GM12878 (cell line): Measurements from ENCODE around the gene PPIB. TPM values are rescaled to one million over a fixed set of nuclear protein-coding genes. Genes with fewer than 3 reads are reported as not detected.

Experiments used
- ATAC-seq: fragments of 200-7000 bp; cut with Tn5 transposase; 3 replicates; pipeline ENCODE4 v1.9.1; 2020; ENCODE audit warnings: mild to moderate bottlenecking, moderate library complexity
- BruUV-seq: library from RNA; stranded (reverse); fragments of 400-500 nt; replicated peaks from 2 replicates; lab custom pipeline; 2021; lab: Mats Ljungman, UMichigan
- CTCF ChIA-PET: fragments of 300-600 bp; sonication (Branson Sonifier 250); formaldehyde crosslinking; extraction: SDS; loops from one replicate; lab custom pipeline; 2021; ENCODE audit warnings: inconsistent platforms; lab: Yijun Ruan, JAX
- POLR2A ChIA-PET: fragments of 350-600 bp; formaldehyde crosslinking; extraction: SDS; loops from one replicate; lab custom pipeline; 2021; ENCODE audit warnings: inconsistent platforms; lab: Charles Lee
- RAD21 ChIA-PET: fragments of 300-600 bp; sonication (Branson Sonifier 250); formaldehyde crosslinking; loops from one replicate; lab custom pipeline; 2023; ENCODE audit warnings: antibody characterized with exemption; ENCODE audit not compliant: unreplicated experiment; lab: Charles Lee
- SMC1A ChIA-PET: fragments of 300-600 bp; sonication (Branson Sonifier 250); formaldehyde crosslinking; loops from one replicate; lab custom pipeline; 2023; ENCODE audit not compliant: unreplicated experiment, uncharacterized antibody; lab: Charles Lee
- DNase-seq: peaks from one replicate; pipeline ENCODE4 v3.0.0-alpha.2; 2011; ENCODE audit warnings: low read depth, low spot score
- FAIRE-seq: peaks from 3 replicates; lab custom pipeline; 2011; peaks lifted over from hg19 to GRCh38; lab: Jason Lieb, UNC
- H2AFZ ChIP-seq: 2 replicates; pipeline ENCODE4 v1.6.0; 2011; ENCODE audit warnings: low read depth, low read length, control low read depth; ENCODE audit not compliant: control insufficient read depth
- H3K27ac ChIP-seq: 2 replicates; pipeline ENCODE4 v1.5.1; 2011; ENCODE audit warnings: control low read depth; ENCODE audit not compliant: control insufficient read depth, insufficient read depth
- H3K27me3 ChIP-seq, 2 experiments: replicated peaks in 1 of 2; 2 replicates each; pipeline versions ENCODE4 v1.6.0 to v1.6.1; 2011; ENCODE audit warnings: low read length in 1 of 2; ENCODE audit not compliant: control insufficient read depth in 2 of 2, insufficient read depth in 2 of 2
- H3K36me3 ChIP-seq, 2 experiments: 2 replicates each; pipeline ENCODE4 v1.5.1; 2011; ENCODE audit warnings: low read length in 1 of 2; ENCODE audit not compliant: control insufficient read depth in 2 of 2, insufficient read depth in 2 of 2
- H3K4me1 ChIP-seq: 2 replicates; pipeline ENCODE4 v1.6.1; 2011; ENCODE audit warnings: mild to moderate bottlenecking, low read length, moderate library complexity, mixed read lengths; ENCODE audit not compliant: control insufficient read depth, insufficient read depth
- H3K4me2 ChIP-seq: 2 replicates; pipeline ENCODE4 v1.6.0; 2011; ENCODE audit warnings: control low read depth; ENCODE audit not compliant: control insufficient read depth, insufficient read depth
- H3K4me3 ChIP-seq: fragments of 200-600 bp; sonication (generic); 2 replicates; pipeline ENCODE4 v1.5.1; 2016
- H3K79me2 ChIP-seq: 2 replicates; pipeline ENCODE4 v1.6.0; 2011; ENCODE audit warnings: low read length; ENCODE audit not compliant: control insufficient read depth, insufficient read depth
- H3K9ac ChIP-seq: 2 replicates; pipeline ENCODE4 v1.8.0; 2011; ENCODE audit warnings: low read length, control low read depth, mixed read lengths; ENCODE audit not compliant: control insufficient read depth, insufficient read depth
- H3K9me3 ChIP-seq: replicated peaks from 3 replicates; pipeline ENCODE4 v1.5.1; 2011; ENCODE audit warnings: mild to moderate bottlenecking, low read length; ENCODE audit not compliant: control insufficient read depth, insufficient read depth
- H4K20me1 ChIP-seq: 2 replicates; pipeline ENCODE4 v1.6.0; 2011; ENCODE audit not compliant: control insufficient read depth, insufficient read depth
- ETV6 ChIP-seq, 2 experiments: fragments of 450-650 bp in 1 of 2; IDR thresholded peaks in 1 of 2; conservative IDR thresholded peaks in 1 of 2; 2 replicates each; pipeline ENCODE4 v1.6.1; 2014; ENCODE audit warnings: antibody characterized with exemption in 1 of 2, borderline replicate concordance in 1 of 2, low read depth in 1 of 2, mild to moderate bottlenecking in 1 of 2, moderate library complexity in 1 of 2
- HCFC1 ChIP-seq: fragments of 150-350 bp; IDR thresholded peaks from 2 replicates; pipeline ENCODE4 v1.6.1; 2014; ENCODE audit warnings: low read length
- LARP7 ChIP-seq: fragments of 450-650 bp; IDR thresholded peaks from 2 replicates; pipeline ENCODE4 v1.6.1; 2017; ENCODE audit warnings: mild to moderate bottlenecking
- NFYB ChIP-seq: IDR thresholded peaks from 2 replicates; pipeline ENCODE4 v1.6.1; 2011; ENCODE audit warnings: low read depth, mild to moderate bottlenecking, low read length, improper control_type of control experiment, moderate library complexity; ENCODE audit not compliant: insufficient read depth
- PAX5 ChIP-seq: IDR thresholded peaks from 2 replicates; pipeline ENCODE4 v1.6.1; 2011; ENCODE audit warnings: low read depth, low read length, borderline replicate concordance
- POLR2AphosphoS2 ChIP-seq: IDR thresholded peaks from 2 replicates; pipeline ENCODE4 v1.6.1; 2011; ENCODE audit warnings: low read depth, mild to moderate bottlenecking, low read length, improper control_type of control experiment, moderate library complexity
- RAD21 ChIP-seq: IDR thresholded peaks from 2 replicates; pipeline ENCODE4 v1.6.1; 2011; ENCODE audit warnings: mild to moderate bottlenecking, low read depth, low read length, moderate library complexity; ENCODE audit not compliant: insufficient read depth
- RFX5 ChIP-seq: IDR thresholded peaks from 2 replicates; pipeline ENCODE4 v1.6.1; 2011; ENCODE audit warnings: low read depth, low read length, improper control_type of control experiment
- STAT1 ChIP-seq: fragments of 450-650 bp; conservative IDR thresholded peaks from 2 replicates; pipeline ENCODE4 v1.6.1; 2014; ENCODE audit warnings: antibody characterized with exemption, mild to moderate bottlenecking
- TARDBP ChIP-seq: IDR thresholded peaks from 2 replicates; pipeline ENCODE4 v1.6.1; 2016; ENCODE audit warnings: borderline replicate concordance
- ZNF24 ChIP-seq: fragments of 450-650 bp; IDR thresholded peaks from 2 replicates; pipeline ENCODE4 v1.6.1; 2017; ENCODE audit warnings: antibody characterized with exemption, mild to moderate bottlenecking
- WGBS: methylation state at CpG from one replicate; pipeline ENCODE4 v1.1.6; 2016; ENCODE audit warnings: low lambda C conversion rate; ENCODE audit not compliant: insufficient replicate concordance, insufficient coverage; ENCODE audit errors: missing lambda C conversion rate; 5-methylcytosine and 5-hydroxymethylcytosine counted together
- in situ Hi-C: fragments of 300-500 bp; cut with MboI; formaldehyde crosslinking; loops from 9 replicates; pipeline ENCODE4 v1.14.3; 2018; ENCODE audit warnings: mixed read lengths
- intact Hi-C: fragments of 100-400 bp; cut with micrococcal nuclease; formaldehyde crosslinking; loops from one replicate; pipeline ENCODE4 v1.14.2; 2022; ENCODE audit not compliant: unreplicated experiment
- polyA plus RNA-seq, 11 experiments: library from polyadenylated mRNA; depleted of rRNA in 4 of 11; unstranded in 6 of 11; stranded (reverse) in 5 of 11; fragments of >200 nt; fragmentation: Nextera tagmentation in 4 of 11; fragmentation: Illumina TruSeq in 1 of 11; extraction: Ambion mirVana in 4 of 11; extraction: Trizol in 1 of 11; gene quantifications; 1 replicate in 1 of 11; 2 replicates in 10 of 11; pipeline versions ENCODE4 v1.2.1 to v1.2.3, GENCODE V29; 2011 to 2016; ENCODE audit warnings: inconsistent platforms in 2 of 11, missing spikeins in 2 of 11, low read depth in 1 of 11
- total RNA-seq, 4 experiments: library from RNA; depleted of rRNA in 3 of 4; stranded (reverse); fragments of >200 nt in 3 of 4; fragmentation: Illumina TruSeq in 1 of 4; extraction: Trizol in 1 of 4; gene quantifications; 2 replicates each; pipeline versions ENCODE4 v1.2.1 to v1.2.3, GENCODE V29; 2013 to 2021
- TF ChIP-seq, protein P1 (sequence below): fragments of 450-650 bp; formaldehyde crosslinking; IDR thresholded peaks from 2 replicates; pipeline ENCODE4 v1.4.0; 2020; ENCODE audit warnings: mild to moderate bottlenecking, moderate library complexity
- TF ChIP-seq, protein P2 (sequence below): IDR thresholded peaks from 2 replicates; pipeline ENCODE4 v1.6.1; 2011; ENCODE audit warnings: low read depth, mild to moderate bottlenecking, low read length, moderate library complexity, borderline replicate concordance; ENCODE audit errors: extremely low read depth
- TF ChIP-seq, protein P3 (sequence below): fragments of 450-650 bp; IDR thresholded peaks from 2 replicates; pipeline ENCODE4 v1.6.1; 2018; ENCODE audit warnings: borderline replicate concordance, mild to moderate bottlenecking; ENCODE audit not compliant: partially characterized antibody

PPIB gene
- total and polyA plus RNA-seq, 10 of the 15 experiments (the other 5 are each of a cell fraction or from before 2014, with no cell fraction given) = 344 to 936 (median 508) TPM

- in situ Hi-C loops = no loop called here
- intact Hi-C loops = no loop called here
- no peaks in the 10 kb centered on the region for H4K20me1 ChIP-seq
- ATAC-seq (no peak), FAIRE-seq (no peak), DNase-seq (no peak)
- 92% methylated on average over 7 of the region's 7 CpGs for WGBS
- BruUV-seq = no TSS peak
- no peak overlapping the region for H3K27ac ChIP-seq
- ChIA-PET SMC1A (interaction anchor here (1.1 kb wide), 1 partner anchor 12 kb away, joined by 3 read pairs; no protein-coding TSS in a partner anchor), CTCF (interaction anchor here (0.7 to 1.9 kb wide), 4 partner anchors 10 to 1077 kb away, joined by 3 to 6 read pairs (median 4); no protein-coding TSS in a partner anchor), RAD21 (interaction anchor here (2.0 kb wide), 1 partner anchor 54 kb away, joined by 6 read pairs; the partner anchor contains the start of gene CIAO2A), POLR2A (interaction anchor here (0.7 kb wide), 1 partner anchor 14 kb away, joined by 3 read pairs; the partner anchor contains the start of gene PPIB)
- H3K79me2 ChIP-seq = peaks cover 15% of the 10 kb centered on the region
- no peak overlapping the region for H3K4me2 ChIP-seq
- no peaks in the 10 kb centered on the region for H3K27me3 ChIP-seq
- no peak overlapping the region for H2AFZ ChIP-seq
- peaks cover 54% of the 10 kb centered on the region for H3K4me1 ChIP-seq
- H3K36me3 ChIP-seq = peaks cover 2 to 3% of the 10 kb centered on the region in 2 experiments
- H3K9me3 ChIP-seq = no peaks in the 10 kb centered on the region
- H3K4me3 ChIP-seq = no peak overlapping the region
- no peak overlapping the region for H3K9ac ChIP-seq
- TF ChIP-seq, protein P1, sequence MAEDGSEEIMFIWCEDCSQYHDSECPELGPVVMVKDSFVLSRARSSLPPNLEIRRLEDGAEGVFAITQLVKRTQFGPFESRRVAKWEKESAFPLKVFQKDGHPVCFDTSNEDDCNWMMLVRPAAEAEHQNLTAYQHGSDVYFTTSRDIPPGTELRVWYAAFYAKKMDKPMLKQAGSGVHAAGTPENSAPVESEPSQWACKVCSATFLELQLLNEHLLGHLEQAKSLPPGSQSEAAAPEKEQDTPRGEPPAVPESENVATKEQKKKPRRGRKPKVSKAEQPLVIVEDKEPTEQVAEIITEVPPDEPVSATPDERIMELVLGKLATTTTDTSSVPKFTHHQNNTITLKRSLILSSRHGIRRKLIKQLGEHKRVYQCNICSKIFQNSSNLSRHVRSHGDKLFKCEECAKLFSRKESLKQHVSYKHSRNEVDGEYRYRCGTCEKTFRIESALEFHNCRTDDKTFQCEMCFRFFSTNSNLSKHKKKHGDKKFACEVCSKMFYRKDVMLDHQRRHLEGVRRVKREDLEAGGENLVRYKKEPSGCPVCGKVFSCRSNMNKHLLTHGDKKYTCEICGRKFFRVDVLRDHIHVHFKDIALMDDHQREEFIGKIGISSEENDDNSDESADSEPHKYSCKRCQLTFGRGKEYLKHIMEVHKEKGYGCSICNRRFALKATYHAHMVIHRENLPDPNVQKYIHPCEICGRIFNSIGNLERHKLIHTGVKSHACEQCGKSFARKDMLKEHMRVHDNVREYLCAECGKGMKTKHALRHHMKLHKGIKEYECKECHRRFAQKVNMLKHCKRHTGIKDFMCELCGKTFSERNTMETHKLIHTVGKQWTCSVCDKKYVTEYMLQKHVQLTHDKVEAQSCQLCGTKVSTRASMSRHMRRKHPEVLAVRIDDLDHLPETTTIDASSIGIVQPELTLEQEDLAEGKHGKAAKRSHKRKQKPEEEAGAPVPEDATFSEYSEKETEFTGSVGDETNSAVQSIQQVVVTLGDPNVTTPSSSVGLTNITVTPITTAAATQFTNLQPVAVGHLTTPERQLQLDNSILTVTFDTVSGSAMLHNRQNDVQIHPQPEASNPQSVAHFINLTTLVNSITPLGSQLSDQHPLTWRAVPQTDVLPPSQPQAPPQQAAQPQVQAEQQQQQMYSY = no peak
- TF ChIP-seq PAX5 (no peak), NFYB (no peak), POLR2AphosphoS2 (no peak), LARP7 (no peak), STAT1 (no peak), RAD21 (no peak), HCFC1 (no peak), ZNF24 (no peak), TARDBP (no peak), ETV6 (conservative IDR thresholded peaks at IDR 0.05 in 1 of 2, IDR thresholded peaks at IDR 0.05 in 1 of 2; ENCODE audit: borderline replicate concordance in 1 of 2, low read depth in 1 of 2) (no peak), RFX5 (no peak)
- TF ChIP-seq, protein P2, sequence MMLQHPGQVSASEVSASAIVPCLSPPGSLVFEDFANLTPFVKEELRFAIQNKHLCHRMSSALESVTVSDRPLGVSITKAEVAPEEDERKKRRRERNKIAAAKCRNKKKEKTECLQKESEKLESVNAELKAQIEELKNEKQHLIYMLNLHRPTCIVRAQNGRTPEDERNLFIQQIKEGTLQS = no peak
- TF ChIP-seq, protein P3, sequence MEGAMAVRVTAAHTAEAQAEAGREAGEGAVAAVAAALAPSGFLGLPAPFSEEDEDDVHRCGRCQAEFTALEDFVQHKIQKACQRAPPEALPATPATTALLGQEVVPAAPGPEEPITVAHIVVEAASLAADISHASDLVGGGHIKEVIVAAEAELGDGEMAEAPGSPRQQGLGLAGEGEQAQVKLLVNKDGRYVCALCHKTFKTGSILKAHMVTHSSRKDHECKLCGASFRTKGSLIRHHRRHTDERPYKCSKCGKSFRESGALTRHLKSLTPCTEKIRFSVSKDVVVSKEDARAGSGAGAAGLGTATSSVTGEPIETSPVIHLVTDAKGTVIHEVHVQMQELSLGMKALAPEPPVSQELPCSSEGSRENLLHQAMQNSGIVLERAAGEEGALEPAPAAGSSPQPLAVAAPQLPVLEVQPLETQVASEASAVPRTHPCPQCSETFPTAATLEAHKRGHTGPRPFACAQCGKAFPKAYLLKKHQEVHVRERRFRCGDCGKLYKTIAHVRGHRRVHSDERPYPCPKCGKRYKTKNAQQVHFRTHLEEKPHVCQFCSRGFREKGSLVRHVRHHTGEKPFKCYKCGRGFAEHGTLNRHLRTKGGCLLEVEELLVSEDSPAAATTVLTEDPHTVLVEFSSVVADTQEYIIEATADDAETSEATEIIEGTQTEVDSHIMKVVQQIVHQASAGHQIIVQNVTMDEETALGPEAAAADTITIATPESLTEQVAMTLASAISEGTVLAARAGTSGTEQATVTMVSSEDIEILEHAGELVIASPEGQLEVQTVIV = no peak
Measured at GRCh38 chr15:64148168-64148567, 14.7 kb downstream of the PPIB start.
